ENCODE data around the gene KRTAP12-2.

Gene KRTAP12-2

DNA sequence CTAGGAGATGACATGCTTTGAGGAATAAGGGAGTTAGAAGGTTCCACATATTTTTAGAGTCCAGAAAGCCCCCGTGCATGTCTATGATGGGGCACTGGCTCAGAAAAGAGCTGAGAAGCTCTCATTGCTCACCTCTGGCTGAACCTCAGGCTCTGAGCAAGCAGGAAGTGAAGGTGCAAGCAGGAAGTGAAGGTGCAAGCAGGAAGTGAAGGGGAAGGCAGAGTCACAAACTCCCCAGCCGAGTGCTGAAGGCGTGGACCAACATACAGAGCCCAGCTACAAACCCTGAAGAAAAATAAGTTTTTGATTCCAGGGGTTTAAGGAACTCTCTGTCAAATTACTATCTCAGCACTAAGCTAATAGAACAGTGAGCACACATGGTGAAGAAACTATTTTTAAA is 47.8 kb downstream of the KRTAP12-2 start:
- peaks cover 0 to 23% of the 10 kb centered on the region in 2 donors for H3K27me3 ChIP-seq
- no peaks in the 10 kb centered on the region for H3K4me1 ChIP-seq
- no peak overlapping the region for H3K4me3 ChIP-seq
- H3K36me3 ChIP-seq, result no peaks in the 10 kb centered on the region
- TF ChIP-seq, protein P1, sequence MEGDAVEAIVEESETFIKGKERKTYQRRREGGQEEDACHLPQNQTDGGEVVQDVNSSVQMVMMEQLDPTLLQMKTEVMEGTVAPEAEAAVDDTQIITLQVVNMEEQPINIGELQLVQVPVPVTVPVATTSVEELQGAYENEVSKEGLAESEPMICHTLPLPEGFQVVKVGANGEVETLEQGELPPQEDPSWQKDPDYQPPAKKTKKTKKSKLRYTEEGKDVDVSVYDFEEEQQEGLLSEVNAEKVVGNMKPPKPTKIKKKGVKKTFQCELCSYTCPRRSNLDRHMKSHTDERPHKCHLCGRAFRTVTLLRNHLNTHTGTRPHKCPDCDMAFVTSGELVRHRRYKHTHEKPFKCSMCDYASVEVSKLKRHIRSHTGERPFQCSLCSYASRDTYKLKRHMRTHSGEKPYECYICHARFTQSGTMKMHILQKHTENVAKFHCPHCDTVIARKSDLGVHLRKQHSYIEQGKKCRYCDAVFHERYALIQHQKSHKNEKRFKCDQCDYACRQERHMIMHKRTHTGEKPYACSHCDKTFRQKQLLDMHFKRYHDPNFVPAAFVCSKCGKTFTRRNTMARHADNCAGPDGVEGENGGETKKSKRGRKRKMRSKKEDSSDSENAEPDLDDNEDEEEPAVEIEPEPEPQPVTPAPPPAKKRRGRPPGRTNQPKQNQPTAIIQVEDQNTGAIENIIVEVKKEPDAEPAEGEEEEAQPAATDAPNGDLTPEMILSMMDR (IDR thresholded peaks at IDR 0.05), result no peak
- DNase-seq, result no peak
- H3K9me3 ChIP-seq, result peaks cover 0 to 14% (median 3%) of the 10 kb centered on the region in 3 donors
- no peak overlapping the region for H3K27ac ChIP-seq
- intact Hi-C loops (cut with DNase I; ENCODE audit: low total_unique reads), result no loop called here

DNA sequence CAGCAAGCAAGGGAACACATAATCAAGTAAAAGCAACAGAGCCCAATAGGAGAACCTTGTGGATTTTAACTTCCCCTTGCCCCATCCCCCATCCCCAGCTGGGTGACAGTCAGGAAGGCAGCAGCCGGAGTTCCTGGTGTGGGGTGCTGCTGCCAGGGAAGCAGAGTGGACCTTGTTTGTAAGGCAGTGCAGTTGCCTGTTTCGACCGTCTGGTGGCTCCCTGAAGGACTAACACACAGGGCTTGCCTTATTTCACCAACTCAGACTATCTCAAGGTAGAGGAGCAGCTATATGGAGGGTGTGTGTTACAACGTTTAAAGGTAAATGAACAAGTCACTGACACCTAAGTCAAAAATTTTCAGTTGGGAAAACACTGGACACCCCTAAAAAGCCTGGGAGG is 48.2 kb downstream of the KRTAP12-2 start:
- H3K4me3 ChIP-seq, result no peak overlapping the region
- intact Hi-C loops (cut with DNase I; ENCODE audit: low total_unique reads), result no loop called here
- no peaks in the 10 kb centered on the region for H3K4me1 ChIP-seq
- TF ChIP-seq, protein P1 (IDR thresholded peaks at IDR 0.05), result no peak
- H3K9me3 ChIP-seq, result peaks cover 0 to 13% (median 3%) of the 10 kb centered on the region in 3 donors
- no peaks in the 10 kb centered on the region for H3K36me3 ChIP-seq
- no peak overlapping the region for H3K27ac ChIP-seq
- peaks cover 0 to 27% of the 10 kb centered on the region in 2 donors for H3K27me3 ChIP-seq
- peak in 1 of 2 donors; percentile 55 for DNase-seq

DNA sequence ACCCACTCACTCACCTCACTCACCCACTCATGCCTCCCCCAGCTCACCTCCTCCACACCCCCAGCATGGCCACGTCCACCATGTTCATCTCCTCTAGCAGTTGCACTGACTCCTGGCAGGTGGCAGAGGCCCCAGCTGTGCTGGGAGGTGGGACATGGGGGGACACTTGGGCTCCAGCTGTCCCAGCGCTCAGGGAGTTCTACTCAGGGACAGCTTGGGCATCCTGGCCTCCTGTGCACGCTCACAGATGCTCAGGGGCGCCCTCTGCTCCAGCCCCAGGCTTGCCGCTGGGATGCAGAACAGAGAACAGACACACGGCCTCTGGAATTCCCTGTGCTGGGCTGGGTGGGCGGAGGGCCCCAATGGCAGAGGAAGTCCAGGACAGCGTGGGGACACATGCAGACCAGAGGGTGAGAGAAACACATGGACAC is 49.6 kb downstream of the KRTAP12-2 start:
- peaks cover 0 to 40% of the 10 kb centered on the region in 2 donors for H3K27me3 ChIP-seq
- TF ChIP-seq, protein P1 (IDR thresholded peaks at IDR 0.05), result no peak
- H3K9me3 ChIP-seq, result peaks cover 0 to 5% (median 0%) of the 10 kb centered on the region in 3 donors
- H3K4me3 ChIP-seq, result no peak overlapping the region
- intact Hi-C loops (cut with DNase I; ENCODE audit: low total_unique reads), result no loop called here
- no peak overlapping the region for H3K27ac ChIP-seq
- H3K4me1 ChIP-seq, result no peaks in the 10 kb centered on the region
- no peaks in the 10 kb centered on the region for H3K36me3 ChIP-seq
- DNase-seq, result no peak

DNA sequence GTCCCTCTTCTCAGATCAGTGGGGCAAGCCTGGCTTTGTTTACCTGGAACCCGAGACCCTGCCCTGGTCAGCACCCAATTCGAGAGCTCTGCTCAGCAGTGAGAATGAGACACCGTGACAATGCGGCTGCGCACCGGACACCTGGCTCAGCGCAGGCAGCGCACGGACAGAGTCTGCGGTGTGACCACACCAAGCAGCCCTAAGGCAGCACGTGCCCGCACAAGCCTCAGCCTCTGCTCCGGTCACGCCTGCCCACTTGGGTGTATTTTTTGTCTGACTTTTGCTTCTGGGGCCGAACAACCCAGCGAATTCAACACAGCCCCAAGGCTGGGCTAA is 50.2 kb downstream of the KRTAP12-2 start:
- Histone ChIP-seq H3K4me1 (no peaks in the 10 kb centered on the region), H3K9me3 (peaks cover 0 to 10% (median 3%) of the 10 kb centered on the region in 3 donors), H3K27ac (no peak overlapping the region), H3K4me3 (no peak overlapping the region), H3K27me3 (peaks cover 0 to 41% of the 10 kb centered on the region in 2 donors), H3K36me3 (no peaks in the 10 kb centered on the region)
- intact Hi-C loops (cut with DNase I; ENCODE audit: low total_unique reads), result no loop called here
- TF ChIP-seq, protein P1 (IDR thresholded peaks at IDR 0.05), result no peak
- no peak for DNase-seq

Measured in tibial artery (tissue), 4 donors.